GM12865 (cell line): Measurements from ENCODE around the gene RBM20.

Experiments
- DNase-seq: peaks from one replicate; pipeline ENCODE4 v3.0.0; 2010; ENCODE audit warnings: low read depth
- H3K4me3 ChIP-seq: 2 replicates; pipeline ENCODE4 v1.5.1; 2011; ENCODE audit warnings: mild to moderate bottlenecking, low read depth, low read length, control low read depth
- CTCF ChIP-seq: IDR thresholded peaks from 2 replicates; pipeline ENCODE4 v1.5.1; 2011; ENCODE audit warnings: low read length, control low read depth, low read depth, inconsistent platforms; ENCODE audit not compliant: insufficient read depth; ENCODE audit errors: missing control alignments

Gene RBM20

GRCh38 chr10:110843031-110843430, 198.9 kb downstream of the RBM20 start:
- TF ChIP-seq CTCF = no peak
- DNase-seq = peak; percentile 98
- peak overlapping the region; percentile 82 for H3K4me3 ChIP-seq

GRCh38 chr10:110843796-110844616, 199.9 kb downstream of the RBM20 start:
- H3K4me3 ChIP-seq = peak overlapping the region; percentile 82
- DNase-seq = peak; percentile 51
- TF ChIP-seq CTCF = no peak

GRCh38 chr10:110844617-110844881, 200.4 kb downstream of the RBM20 start:
- peak overlapping the region; percentile 82 for H3K4me3 ChIP-seq
- no peak for DNase-seq
- no peak for TF ChIP-seq CTCF

GRCh38 chr10:110845192-110845755, 201.1 kb downstream of the RBM20 start:
- no peak overlapping the region for H3K4me3 ChIP-seq
- TF ChIP-seq CTCF = no peak
- DNase-seq = no peak

- no peak for TF ChIP-seq CTCF
- peak; percentile 23 for DNase-seq
- no peak overlapping the region for H3K4me3 ChIP-seq
These were observed 201.9 kb downstream of the RBM20 start for GRCh38 chr10:110845756-110846620.

- no peak for DNase-seq
- H3K4me3 ChIP-seq = no peak overlapping the region
- TF ChIP-seq CTCF = no peak
These were observed 203.2 kb downstream of the RBM20 start for GRCh38 chr10:110847374-110847773.
